Measurements from ENCODE around the gene MFSD2A. TPM values are rescaled to one million over a fixed set of nuclear protein-coding genes. Genes with fewer than 3 reads are reported as not detected.
"Not testable (repeated sequence)": the region's sequence is repeated elsewhere in the genome, so short reads cannot be mapped to it uniquely, and the experiment has no call there.

MFSD2A gene
- total RNA-seq, 1 donor from 2014 or later = 5.3 TPM

DNA sequence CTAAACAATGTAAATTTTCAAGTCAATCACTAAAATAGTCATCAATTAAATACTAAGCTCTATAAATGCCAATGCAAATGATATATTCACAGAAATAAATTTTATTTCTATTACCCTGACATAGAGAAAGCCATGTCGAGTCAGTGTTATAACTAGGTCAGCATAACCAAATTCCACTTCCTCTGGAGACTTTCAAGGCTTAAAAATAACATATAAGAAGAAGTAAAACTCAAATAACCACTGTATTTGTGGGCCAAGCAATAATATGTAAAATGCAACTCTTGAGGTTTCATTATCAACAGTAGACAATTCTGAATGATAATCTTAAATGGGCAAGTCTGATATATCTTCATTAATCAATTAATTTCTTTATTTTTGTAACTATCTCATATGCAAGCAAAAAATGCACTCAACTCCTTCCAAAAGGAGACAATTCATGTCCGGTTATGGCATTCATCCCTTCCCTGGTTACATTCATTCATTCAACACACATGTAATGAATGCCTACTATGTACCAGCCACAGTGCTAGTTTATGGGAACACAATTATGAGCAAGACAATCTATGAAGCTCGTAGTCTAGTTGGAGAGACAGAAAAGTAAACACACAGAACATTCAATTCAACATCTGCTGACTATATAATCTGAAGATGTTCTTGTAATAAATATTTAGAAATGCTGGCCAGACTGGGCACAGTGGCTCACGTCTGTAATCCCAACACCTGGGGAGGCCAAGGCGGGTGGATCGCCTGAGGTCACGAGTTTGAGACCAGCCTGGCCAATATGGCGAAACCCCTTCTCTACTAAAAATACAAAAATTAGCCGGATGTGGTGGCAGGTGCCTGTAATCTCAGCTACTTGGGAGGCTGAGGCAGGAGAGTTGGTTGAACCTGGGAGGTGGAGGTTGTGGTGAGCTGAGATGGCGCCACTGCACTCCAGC, 48.5 kb downstream of the MFSD2A start:
- DNase-seq (ENCODE audit: low read depth) = no peak
- no peak overlapping the region for H3K4me3 ChIP-seq (ENCODE audit: low read depth, low read length)
- no peak for TF ChIP-seq CTCF (conservative IDR thresholded peaks at IDR 0.05; ENCODE audit: low read depth, low read length)

GRCh38 chr1:40004857-40005256, 49.9 kb downstream of the MFSD2A start:
- TF ChIP-seq CTCF (conservative IDR thresholded peaks at IDR 0.05; ENCODE audit: low read depth, low read length) = no peak
- no peak overlapping the region for H3K4me3 ChIP-seq (ENCODE audit: low read depth, low read length)
- no peak for DNase-seq (ENCODE audit: low read depth)

DNA sequence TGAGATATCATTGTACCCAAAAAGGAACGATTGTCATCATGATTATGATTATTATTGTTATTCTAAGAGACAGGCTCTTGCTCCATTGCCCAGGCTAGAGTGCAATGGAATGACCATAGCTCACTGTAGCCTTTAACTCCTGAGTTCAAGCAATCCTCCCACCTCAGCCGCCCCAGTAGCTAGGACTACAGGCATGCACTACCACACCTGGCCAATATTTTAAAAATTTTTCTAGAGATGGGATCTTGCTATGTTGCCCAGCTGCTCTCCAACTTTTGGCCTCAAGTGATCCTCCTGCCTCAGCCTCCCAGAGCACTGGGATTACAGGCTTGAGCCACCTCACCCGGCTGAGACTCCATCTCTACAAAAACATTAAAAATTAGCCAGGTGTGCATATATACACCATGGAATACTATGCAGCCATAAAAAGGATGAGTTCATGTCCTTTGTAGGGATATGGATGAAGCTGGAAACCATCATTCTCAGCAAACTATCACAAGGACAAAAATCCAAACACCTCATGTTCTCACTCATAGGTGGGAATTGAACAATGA, 52.6 kb downstream of the MFSD2A start:
- H3K4me3 ChIP-seq (ENCODE audit: low read depth, low read length); DNase-seq (ENCODE audit: low read depth): not testable (repeated sequence)

- DNase-seq (ENCODE audit: low read depth) = no peak
- no peak for TF ChIP-seq CTCF (conservative IDR thresholded peaks at IDR 0.05; ENCODE audit: low read depth, low read length)
- H3K4me3 ChIP-seq (ENCODE audit: low read depth, low read length) = no peak overlapping the region
Observed at GRCh38 chr1:40011198-40011597, 56.3 kb downstream of the MFSD2A start.

GRCh38 chr1:40014253-40014706, 59.3 kb downstream of the MFSD2A start:
- TF ChIP-seq CTCF (conservative IDR thresholded peaks at IDR 0.05; ENCODE audit: low read depth, low read length) = no peak
- no peak overlapping the region for H3K4me3 ChIP-seq (ENCODE audit: low read depth, low read length)
- DNase-seq (ENCODE audit: low read depth) = no peak

- TF ChIP-seq CTCF (conservative IDR thresholded peaks at IDR 0.05; ENCODE audit: low read depth, low read length) = no peak
- no peak overlapping the region for H3K4me3 ChIP-seq (ENCODE audit: low read depth, low read length)
- no peak for DNase-seq (ENCODE audit: low read depth)
Observed at GRCh38 chr1:40014812-40015594, 60.1 kb downstream of the MFSD2A start.

- TF ChIP-seq CTCF (conservative IDR thresholded peaks at IDR 0.05; ENCODE audit: low read depth, low read length) = peak; percentile 23
- H3K4me3 ChIP-seq (ENCODE audit: low read depth, low read length) = no peak overlapping the region
Observed at GRCh38 chr1:40017951-40018575, 63.1 kb downstream of the MFSD2A start.

More at GRCh38 chr1:40017951-40018575, 63.1 kb downstream of the MFSD2A start:
- no peak for DNase-seq (ENCODE audit: low read depth)
